Stimulated activated CD4-positive, alpha-beta T cell treated with anti-CD3 and anti-CD28 coated beads, Interleukin-1b, Interleukin-23, amount 100 ng/mL, for 1 hour (primary cell): ENCODE data around the gene FAM83F.
"Not testable (repeated sequence)": the region's sequence is repeated elsewhere in the genome, so short reads cannot be mapped to it uniquely, and the experiment has no call there.

Experiments
- DNase-seq, 2 donors: peaks; one replicate each; pipeline ENCODE4 v3.0.0-alpha.2; 2020; ENCODE audit warnings: low read depth in 2 of 2

FAM83F gene

DNA sequence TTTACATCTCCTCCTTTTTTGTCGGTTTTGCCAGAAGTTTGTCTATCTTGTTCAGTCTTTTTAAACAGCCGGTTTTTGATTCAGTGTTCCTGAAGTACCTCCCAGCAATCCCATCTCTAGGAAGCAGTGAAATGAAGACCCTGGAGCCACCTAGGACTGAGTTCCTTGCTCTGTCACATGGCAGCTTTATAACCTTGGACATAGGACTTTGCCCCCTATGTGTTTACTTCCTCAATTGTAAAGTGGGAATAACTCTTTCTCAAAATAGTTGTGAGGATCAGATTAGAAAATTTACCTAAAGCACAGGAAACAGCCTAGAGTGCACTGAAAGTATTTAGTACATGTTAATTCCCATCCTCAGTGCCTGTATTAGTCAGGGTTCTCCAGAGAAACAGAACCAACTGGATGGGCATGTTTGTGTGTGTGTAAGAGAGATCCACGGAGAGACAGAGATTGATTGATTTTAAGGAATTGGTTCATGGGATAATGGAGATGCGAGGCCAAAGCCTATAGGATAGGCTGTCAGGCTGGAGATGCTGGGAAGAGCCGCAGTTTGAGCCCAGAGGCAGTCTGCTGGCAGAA, 20.0 kb downstream of the FAM83F start:
- no peak for DNase-seq

DNA sequence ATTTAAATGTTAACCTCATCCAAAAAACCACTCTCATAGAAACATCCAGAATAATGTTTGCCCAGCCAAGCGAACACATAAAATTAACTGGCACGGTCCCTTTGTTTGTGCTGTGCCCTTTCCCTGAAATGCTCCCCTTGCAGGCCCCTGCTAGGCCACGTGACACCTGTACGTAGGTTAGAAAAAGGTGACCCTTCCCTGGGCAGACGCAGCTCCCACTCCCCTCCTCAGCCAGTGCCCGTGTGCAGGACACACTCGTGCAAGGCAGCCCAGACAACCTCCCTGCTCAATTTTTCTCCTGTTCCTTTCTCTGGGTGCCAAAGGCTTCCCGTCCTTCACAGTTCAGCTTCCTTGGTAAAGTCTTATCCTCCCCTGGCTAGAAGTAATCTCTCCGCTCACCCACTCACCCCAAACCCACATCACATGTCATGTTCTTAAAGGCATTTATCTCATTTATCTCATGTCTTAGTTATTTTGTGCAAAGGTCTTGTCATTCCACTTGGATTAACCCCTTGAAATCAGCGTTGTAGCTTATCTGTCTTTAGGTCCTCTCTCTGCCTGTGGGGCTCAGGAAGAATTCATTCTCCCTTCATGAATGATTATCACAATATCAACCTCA, 20.7 kb downstream of the FAM83F start:
- DNase-seq: no peak

DNA sequence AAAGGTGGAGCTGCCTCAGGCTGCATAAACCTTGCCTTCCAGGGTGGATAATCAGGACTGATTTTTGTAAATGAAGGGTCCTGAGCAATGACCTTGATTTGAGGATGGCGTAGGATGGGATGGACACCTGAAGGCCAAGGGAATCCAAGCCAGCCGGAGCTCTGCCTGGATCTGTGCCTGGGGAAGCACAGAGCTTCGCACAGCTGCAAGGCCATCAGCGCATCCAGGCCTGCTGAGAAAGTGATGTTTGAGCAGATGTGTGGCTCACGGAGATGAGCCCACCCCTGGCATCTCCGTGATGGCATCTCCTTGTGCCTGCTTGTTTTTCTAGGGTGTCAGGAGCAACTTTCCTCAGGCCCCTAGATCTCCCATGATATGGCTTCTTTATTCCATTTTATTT, 23.3 kb downstream of the FAM83F start:
- no peak for DNase-seq

DNA sequence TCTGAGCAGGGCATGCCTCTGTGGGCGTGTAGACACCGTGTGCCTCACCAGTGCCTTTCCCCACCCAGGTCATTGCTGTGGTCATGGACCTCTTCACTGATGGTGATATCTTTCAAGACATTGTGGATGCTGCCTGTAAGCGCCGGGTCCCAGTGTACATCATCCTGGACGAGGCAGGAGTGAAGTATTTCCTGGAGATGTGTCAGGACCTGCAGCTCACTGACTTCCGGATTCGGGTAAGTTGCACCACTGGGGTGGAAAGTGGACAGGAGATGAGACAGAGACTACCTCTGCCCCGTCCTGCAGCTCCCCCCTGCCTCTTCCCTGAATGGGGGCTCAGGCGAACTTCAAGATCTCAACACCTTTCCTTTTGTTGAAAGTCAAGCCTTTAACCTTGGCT, 24.3 kb downstream of the FAM83F start:
- no peak for DNase-seq

DNA sequence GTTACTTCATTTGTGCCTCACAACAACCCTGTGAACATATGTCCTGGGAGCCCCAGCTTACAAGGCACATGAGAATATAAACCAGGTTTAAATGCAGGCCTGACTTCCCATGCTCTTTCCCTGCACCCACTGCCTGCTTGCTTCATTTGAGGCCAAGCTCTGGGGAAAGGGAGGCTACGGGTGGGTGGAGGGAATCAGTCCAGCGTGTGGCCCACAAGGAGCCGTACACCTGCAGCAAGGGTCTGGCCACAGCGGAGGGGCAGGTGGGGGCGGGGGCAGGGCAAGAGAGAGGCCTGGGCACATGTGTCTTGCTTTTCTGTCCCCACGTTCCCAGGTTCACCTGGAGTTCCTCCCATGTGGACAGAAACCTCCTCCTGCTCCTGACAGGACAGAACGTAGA, 26.2 kb downstream of the FAM83F start:
- no peak for DNase-seq

DNA sequence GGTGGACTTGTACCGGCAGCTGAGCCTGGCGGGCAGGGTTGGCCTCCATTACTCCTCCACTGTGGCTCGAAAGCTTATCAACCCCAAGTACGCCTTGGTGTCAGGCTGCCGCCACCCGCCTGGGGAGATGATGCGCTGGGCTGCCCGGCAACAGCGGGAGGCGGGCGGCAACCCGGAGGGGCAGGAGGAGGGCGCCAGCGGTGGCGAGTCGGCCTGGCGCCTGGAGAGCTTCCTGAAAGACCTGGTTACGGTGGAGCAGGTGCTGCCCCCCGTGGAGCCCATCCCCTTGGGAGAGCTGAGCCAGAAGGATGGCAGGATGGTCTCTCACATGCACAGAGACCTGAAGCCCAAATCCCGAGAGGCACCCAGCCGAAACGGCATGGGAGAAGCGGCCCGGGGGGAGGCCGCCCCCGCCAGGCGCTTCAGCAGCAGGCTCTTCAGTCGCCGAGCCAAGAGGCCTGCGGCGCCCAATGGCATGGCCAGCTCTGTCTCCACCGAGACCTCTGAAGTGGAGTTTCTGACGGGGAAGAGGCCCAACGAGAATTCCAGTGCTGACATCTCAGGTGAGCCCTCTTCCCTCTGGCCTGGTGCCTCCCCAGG, 26.7 kb downstream of the FAM83F start:
- DNase-seq: no peak

DNA sequence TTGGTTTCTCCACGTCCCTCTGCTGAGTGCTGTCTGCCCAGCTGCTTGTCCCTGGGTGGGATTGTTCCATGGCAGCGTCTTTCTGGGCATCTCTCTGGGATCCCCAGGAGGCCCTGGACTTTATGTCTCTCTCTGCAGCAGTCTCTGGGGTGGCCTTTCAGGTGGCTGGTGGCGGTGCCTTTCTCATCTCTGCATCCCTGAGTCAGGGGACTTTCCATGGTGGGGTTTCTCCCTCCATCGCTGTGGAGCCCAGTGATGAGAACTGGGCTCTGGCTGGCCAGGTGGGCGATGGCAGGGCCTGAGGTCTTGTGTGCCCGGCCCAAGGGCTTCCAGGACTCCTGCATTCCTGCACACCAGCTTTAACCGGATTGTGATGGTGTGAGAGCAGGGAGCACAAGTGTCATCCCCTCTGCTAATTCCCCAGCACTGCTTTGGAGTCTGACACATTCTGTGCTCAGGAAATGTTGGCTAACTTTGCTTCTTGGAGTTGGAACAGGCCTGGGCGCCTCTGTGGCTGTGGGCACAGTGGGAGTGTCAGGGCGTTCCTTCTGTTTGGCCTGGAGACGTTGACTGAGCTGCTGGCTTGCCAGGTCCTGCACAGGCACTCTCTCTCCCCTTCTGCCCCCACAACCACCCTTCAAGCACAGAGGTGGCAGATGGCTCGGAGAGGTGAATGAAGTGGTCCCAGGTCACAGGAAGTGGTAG, 27.9 kb downstream of the FAM83F start:
- DNase-seq: no peak

DNA sequence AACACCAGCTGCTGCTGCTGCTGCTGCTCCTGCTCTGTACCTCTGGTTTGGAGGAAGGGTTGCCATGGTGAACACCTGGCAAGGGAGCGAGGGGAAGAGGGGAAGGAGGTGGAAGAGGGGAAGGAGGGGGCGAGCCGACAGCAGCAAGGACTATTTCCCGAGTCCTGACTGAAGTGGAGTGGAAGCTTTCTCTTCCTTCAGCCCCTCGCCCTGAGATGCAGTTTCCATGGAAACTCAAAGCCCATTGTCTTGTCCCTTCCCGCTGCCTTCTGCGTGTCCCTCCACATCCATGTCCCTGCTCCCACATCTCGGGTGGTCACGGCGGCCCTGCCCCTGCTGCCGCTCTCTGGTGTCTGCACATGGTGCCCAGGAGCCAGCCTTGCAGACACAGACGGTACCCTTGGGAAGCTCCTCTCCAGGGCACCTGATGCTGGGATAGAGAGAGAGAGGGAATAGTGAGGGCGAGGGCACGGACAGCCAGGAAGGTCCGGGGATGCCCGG, 28.6 kb downstream of the FAM83F start:
- DNase-seq: no peak

DNA sequence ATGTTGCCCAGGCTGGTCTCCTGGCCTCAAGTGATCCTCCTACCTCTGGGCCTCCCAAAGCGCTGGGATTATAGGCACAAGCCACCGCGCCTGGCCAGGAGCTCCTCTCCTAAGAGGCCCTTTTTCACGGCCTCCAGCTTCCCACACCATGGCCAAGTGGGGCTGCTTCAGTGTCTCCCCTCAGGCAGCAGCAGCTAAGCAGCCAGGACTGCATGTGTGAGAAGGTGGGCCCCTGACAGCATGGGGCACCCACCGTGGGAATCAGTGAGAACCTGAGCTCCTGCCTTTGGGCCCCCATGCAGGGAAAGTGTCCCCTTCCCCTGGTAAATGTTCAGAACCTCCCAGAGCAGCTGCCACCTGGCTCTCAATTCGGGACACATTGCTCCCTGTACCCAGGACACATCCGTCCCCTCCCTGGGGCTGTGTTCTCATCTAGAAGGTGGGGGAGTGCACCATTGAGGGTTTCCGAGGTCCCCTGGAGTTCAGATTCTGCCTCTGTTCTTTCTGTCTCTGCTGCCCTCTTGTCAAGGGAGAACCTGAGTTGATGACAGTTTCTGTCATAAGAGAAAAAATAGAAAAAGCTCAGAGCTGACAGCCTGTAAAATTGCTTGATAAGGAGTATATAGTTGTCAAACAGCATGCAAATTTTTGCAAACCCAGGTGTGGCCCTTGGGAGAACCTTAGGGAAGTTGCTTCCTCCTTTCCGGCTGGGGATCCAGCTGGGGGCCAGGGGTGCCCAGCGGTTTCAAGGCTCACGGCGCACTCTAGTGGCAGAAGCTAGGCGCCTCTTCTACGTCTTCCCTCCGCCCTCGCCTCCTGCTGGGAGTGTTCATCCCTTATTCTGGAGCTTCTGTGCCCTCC, 29.7 kb downstream of the FAM83F start:
- peak in 1 of 2 donors; percentile 41 for DNase-seq

DNA sequence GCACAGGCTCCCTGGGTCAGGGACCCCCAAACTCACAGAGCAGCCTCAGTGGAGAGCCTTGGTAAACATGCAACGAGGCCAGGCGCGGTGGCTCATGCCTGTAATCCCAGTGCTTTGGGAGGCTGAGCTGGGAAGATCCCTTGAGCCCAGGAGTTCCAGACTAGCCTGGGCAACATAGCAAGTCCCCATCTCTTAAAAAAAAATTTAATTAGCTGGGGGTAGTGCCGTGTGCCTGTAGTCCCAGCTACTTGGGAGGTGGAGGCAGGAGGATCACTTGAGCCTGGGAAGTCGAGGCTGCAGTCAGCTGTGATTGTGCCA, 30.3 kb downstream of the FAM83F start:
- DNase-seq: not testable (repeated sequence)

DNA sequence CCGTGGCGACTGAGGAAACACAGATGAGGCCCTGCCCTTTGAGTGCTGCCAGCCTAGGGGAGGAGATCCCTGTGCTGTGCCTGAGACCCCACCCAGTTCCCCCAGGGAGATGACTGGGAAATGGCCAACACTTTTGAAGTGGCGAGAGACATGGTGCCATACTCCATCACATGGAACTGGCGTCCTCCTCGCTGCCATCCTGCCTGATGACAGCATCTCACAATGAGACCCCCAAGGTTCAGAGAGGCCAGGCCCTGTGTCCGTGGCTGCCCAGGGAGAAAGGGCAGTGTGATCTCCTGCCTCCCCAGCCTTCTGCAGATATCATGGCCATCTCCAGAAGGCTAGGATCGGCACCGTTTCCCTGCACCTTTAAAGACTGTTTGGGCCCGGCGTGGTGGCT, 31.1 kb downstream of the FAM83F start:
- DNase-seq: no peak

DNA sequence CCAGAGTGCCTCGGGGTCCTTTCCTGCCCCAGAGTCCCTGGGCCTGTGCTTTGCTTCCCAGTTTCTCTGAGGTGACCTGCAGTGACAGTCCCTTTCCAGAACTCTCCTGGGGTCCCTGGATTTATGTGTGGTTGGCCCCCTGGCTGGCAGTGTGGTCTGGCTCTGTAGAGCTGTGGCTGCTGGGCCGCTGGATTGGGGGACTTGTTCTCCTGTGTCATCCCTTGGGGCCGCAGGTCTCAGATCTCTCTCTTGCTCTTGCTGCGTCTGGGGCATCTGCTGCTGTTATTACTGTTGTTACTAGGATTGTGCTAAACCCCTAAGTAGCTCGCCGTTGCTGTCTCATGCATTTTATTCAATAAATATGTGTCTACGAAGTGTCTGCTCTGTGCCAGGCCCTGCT, 31.9 kb downstream of the FAM83F start:
- DNase-seq: no peak

DNA sequence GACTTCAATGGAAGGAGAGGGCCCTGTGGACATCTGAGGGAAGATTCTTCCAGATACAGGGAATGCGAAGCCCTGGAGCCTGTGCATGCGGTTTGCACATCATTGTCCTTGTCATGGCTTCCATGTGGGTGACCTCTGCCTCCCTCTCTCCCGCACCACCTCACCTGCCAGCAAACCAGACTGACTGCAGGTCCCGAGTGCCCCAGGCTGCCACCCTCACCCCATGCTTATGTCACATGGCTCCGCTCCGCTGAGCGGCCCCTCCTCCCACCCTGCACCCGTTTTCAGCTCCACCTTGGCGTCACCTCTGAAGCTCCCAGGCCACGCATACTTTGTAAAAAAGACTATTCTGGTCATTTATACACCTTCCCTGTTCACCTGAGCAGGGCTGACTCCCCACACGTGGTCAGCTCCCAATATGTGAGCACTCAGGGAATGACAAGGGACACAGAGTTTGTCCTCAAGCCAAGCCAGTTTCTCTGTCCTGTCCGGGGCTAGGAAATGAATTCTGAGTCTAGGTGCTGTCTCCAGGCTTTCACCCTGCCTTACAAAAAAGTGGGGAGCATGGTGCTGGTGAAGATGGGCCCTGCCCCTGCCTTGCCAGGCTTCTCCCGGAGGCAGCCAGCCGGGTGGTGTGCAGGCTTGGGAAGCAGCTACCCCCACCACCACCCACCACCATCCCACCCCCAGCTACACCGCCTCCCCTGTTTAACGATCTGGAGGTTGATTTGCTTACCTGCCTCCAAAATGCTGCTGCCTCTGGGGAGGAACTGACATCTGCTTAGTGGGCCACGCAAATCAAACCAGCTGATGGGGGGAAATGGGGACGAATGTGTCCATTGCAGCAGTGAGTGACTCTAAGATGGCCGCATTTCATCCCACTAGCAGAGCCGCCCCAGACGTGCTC, 32.7 kb downstream of the FAM83F start:
- no peak for DNase-seq

DNA sequence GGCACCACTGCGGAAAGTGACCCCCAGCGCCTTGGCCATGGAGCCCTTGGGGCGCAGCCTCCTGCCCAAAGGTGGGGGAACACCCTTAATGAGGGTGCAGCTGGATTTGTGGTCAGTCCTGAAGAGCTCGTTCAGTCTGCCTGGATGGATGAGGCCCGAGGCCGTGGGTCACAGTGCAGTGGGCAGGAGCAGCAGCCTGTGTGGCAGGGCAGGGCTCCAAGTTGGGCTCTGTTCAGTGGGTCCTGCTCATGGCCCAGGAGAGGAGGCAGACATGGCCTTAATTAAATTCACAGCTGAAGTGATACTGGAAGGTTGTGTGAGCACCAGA, 33.3 kb downstream of the FAM83F start:
- DNase-seq: no peak

DNA sequence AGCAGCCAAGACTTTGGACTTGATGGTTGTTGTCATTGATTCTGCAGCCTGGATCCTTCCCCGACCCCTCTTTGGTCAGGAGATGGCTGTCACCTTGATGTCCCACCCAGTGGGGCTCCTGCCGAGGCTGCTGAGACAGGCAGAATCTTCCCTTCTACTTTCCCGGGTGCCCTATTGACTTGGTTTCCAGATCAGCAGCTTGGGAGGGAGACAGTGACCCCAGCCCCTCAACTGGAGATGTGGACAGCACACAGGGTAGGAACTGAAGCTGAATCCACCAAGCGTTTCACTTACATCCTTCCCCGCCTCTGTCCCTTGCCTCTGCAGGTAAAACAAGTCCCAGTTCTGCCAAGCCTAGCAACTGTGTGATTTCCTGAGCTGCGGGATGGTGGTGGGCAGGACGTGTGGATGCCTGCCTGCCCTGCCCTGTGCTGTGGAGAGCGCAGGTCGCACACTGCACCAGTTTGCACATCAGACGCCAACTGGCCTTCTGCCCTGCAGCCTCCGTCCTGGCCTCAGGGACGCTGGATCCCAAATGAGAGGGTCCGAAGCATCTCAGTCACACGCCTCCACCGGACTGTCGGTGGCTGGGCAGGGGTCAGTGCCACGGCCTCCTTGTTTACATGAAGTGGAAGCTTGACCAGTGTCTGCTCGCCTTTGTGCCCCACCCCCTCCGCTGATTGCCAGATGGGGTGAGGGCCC, 34.6 kb downstream of the FAM83F start:
- no peak for DNase-seq

DNA sequence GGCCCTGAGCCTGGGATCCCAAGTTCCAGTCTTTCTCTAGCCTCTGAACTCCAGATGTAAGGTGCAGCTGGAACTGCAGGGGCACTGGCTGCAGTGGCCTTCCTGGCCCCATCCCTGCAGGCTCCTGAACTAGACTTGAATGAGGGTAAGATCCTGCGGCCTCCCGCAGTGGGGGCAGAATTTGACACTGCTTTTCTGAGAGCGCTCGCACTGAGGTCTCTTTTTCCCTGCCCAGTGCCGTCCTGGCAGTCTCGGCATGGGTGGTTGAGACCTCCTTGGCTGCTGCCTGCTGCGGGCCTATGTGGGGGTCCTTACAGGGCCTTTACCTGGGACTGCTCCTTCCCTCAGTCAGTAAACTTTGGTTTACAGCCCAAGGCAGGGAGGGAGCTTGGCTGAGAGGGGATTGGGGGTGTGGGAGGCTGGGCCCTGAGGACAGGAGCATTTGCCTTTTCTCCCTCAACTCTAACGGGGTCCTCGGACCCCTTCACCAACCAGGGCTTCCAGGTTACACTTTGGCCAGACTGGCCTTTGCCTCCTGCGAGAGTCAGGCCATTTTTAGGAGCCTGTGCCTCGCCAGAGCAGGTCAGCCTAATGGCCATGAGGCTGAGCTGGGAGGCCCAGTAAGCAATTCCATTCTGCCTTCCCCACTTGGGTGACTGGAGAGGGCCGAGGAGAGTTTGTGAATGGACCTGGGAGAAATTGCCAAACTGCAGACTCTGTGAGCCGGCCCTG, 35.4 kb downstream of the FAM83F start:
- DNase-seq: no peak

DNA sequence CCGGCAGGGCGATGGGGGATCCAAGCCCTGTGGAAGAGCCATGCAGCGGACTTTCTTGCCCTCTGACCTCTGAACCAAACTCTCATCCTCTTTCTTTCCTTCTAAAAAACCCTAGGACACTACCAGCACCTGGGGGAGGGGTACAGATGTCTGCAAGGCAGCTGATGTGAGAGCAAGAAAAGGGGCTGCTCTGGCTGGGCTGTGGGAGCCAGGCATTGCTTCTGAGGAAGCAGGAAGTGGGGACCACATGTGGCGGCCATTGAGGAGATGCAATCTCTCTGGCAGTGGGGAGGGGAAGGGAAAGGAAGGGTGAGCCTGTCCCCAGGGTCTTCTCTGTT, 36.0 kb downstream of the FAM83F start:
- DNase-seq: no peak

DNA sequence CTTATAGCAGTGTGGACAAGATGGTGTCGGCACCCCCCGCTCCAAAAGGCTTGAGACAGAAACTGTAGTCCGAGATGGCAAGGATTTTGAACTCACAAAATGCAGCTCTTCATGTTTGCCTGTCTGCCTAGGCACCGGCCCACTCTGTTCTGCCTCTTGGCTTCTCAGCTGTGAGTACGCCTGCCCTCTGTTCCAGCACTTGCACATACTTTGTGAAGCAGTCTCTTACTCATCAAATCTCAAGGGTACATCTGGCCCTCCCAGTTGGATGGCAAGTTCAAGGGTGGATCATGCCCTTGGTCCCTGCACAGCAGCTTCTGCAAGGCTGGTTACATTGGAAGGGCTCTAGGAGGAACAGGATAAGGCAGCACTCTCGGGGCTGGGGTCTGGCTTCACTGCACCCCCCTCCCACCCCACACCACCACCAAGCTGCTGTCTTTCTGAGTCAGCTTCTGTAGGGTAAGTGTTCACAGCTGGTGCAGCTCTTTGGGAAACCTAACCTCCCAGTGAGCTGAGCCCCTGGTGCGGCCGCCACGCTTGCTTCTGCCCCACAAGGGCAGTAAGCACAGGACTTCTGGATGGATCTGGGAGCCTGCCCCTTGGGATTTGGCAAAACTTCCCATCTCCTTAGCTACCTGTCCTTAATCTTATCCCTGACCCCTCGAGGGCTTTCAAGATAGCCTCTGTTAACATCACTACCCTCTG, 37.2 kb downstream of the FAM83F start:
- DNase-seq: no peak
